ENCODE data around the gene CEP85L.
A peak's percentile ranks its signal among the peaks of the same experiment; 100 is the strongest.

Gene CEP85L

DNA sequence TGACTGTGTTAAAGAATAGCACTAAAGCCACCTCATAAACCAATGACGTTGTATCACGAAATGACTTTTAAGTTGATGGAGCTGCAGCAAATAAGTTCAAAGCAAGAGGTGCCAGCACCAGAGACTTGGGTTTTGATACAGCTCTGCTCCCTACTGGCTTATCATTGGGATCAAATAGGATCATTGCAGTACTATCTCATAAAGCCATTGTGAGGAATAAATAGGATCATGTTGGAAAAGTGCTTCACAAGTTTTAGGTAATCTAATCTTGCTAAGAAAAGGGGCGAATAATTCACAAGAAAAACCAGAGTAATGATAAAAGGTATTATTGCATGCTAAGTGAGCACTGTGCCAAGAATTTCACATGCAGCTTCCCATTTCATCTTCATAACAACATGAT, 10.4 kb upstream of the CEP85L start:
- no peaks in the 10 kb centered on the region for H3K9me3 ChIP-seq (ENCODE audit: control insufficient read depth, low read length)
- H3K27ac ChIP-seq (ENCODE audit: insufficient read depth, low read length, poor library complexity, severe bottlenecking), result no peak overlapping the region
- H3K4me3 ChIP-seq (ENCODE audit: insufficient read depth, low read depth, low read length, poor library complexity, severe bottlenecking), result no peak overlapping the region
- no peaks in the 10 kb centered on the region for H3K36me3 ChIP-seq (ENCODE audit: control insufficient read depth, insufficient read depth, low read length)
- H3K27me3 ChIP-seq (replicated peaks; ENCODE audit: control insufficient read depth, insufficient read depth, low read length, poor library complexity, severe bottlenecking), result no peaks in the 10 kb centered on the region
- peaks cover 21% of the 10 kb centered on the region for H3K4me1 ChIP-seq (ENCODE audit: control insufficient read depth, insufficient read depth, low read length, poor library complexity, severe bottlenecking)
- DNase-seq, result no peak

DNA sequence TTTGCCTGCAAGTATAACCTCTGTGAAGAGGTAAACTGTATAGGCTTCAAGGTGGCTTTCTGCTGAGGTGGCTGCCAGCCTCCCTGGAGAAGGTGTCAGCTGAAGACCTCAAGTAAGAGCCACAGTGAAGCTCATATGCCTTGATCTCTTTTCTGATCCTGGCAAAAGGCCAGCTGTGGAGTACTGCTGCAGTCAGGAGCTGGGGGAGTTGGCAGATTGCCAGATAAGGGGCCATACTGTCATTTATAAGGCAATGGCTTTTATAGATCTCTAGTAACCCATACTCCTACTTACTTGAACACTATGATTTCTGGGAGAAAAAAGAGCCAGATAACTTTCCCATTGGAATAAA, 8.8 kb upstream of the CEP85L start:
- Histone ChIP-seq H3K36me3 (ENCODE audit: control insufficient read depth, insufficient read depth, low read length) (no peaks in the 10 kb centered on the region), H3K9me3 (ENCODE audit: control insufficient read depth, low read length) (no peaks in the 10 kb centered on the region), H3K4me3 (ENCODE audit: insufficient read depth, low read depth, low read length, poor library complexity, severe bottlenecking) (no peak overlapping the region), H3K4me1 (ENCODE audit: control insufficient read depth, insufficient read depth, low read length, poor library complexity, severe bottlenecking) (peaks cover 33% of the 10 kb centered on the region), H3K27me3 (replicated peaks; ENCODE audit: control insufficient read depth, insufficient read depth, low read length, poor library complexity, severe bottlenecking) (no peaks in the 10 kb centered on the region), H3K27ac (ENCODE audit: insufficient read depth, low read length, poor library complexity, severe bottlenecking) (peak overlapping the region; percentile 26)
- DNase-seq, result peak; percentile 27 to 35 (median 28)

DNA sequence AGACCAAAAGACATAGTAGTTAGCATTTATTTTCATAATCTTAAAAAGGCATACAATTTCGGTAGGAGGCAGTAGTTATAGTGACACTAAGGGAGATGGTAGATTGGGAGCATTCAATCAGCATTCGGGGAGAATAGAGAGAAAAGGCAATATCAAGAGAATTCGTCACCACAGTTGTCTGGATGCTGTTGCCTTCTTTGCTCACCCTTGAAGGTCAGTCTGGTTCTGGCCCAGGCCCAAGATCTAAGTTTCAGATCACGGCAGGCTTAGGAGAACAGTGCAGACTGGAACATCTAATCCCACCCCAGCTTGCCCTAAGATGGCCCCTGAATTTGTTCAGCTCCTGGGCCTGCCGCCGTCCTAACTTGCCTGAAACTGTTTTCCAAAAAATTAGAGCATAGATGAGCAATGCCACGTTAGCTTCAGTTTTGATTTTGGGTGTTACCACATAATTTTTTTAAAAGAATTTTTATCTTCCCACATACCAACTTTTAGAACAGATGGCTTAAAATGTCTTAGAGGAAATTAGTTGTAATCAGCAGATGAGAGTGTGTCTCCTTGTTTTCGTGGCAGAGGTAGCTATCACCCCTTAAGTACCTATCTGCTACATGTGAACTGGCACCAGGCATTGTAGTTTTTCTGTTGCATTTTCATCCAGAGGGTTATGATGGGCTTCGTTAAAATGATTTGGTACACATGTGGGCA, 8.3 kb upstream of the CEP85L start:
- H3K4me1 ChIP-seq (ENCODE audit: control insufficient read depth, insufficient read depth, low read length, poor library complexity, severe bottlenecking), result peaks cover 33% of the 10 kb centered on the region

DNA sequence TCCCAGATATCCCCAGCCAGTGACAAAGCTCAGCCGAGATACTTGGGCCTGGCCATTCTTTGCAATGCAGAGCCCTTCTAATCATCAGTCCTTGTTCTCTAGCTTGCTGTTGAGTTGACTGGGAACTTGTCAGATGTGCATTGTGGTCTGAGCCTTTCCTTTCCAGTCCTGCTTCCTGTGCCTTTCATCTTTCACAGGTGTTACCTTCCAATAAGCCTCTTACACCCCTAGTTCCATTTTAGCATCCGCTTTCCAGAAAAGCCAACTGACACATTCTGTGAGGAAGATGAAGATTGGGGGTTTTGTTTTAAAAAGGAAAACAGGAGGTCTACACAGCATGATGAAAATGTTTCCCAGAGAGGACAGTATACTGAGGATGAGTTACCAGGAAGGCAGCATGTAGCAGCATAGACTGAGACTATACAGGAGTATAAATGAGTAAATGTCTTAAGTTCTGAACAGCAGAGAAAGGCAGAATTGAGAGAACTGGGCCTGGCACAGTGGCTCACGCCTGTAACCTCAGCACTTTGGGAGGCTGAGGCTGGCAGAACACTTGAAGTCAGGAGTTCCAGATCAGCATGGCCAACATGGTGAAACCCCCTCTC, 5.6 kb upstream of the CEP85L start:
- Histone ChIP-seq H3K4me3 (ENCODE audit: insufficient read depth, low read depth, low read length, poor library complexity, severe bottlenecking) (peak overlapping the region; percentile 21), H3K27me3 (replicated peaks; ENCODE audit: control insufficient read depth, insufficient read depth, low read length, poor library complexity, severe bottlenecking) (no peaks in the 10 kb centered on the region), H3K9me3 (ENCODE audit: control insufficient read depth, low read length) (no peaks in the 10 kb centered on the region), H3K27ac (ENCODE audit: insufficient read depth, low read length, poor library complexity, severe bottlenecking) (peak overlapping the region; percentile 46), H3K36me3 (ENCODE audit: control insufficient read depth, insufficient read depth, low read length) (no peaks in the 10 kb centered on the region), H3K4me1 (ENCODE audit: control insufficient read depth, insufficient read depth, low read length, poor library complexity, severe bottlenecking) (peaks cover 32% of the 10 kb centered on the region)
- DNase-seq, result peak in 1 of 3 donors; percentile 9

More for the DNA sequence above, 8.3 kb upstream of the CEP85L start:
- Histone ChIP-seq H3K9me3 (ENCODE audit: control insufficient read depth, low read length) (no peaks in the 10 kb centered on the region), H3K27me3 (replicated peaks; ENCODE audit: control insufficient read depth, insufficient read depth, low read length, poor library complexity, severe bottlenecking) (no peaks in the 10 kb centered on the region), H3K4me3 (ENCODE audit: insufficient read depth, low read depth, low read length, poor library complexity, severe bottlenecking) (no peak overlapping the region), H3K27ac (ENCODE audit: insufficient read depth, low read length, poor library complexity, severe bottlenecking) (peak overlapping the region; percentile 26), H3K36me3 (ENCODE audit: control insufficient read depth, insufficient read depth, low read length) (no peaks in the 10 kb centered on the region)
- DNase-seq, result no peak

DNA sequence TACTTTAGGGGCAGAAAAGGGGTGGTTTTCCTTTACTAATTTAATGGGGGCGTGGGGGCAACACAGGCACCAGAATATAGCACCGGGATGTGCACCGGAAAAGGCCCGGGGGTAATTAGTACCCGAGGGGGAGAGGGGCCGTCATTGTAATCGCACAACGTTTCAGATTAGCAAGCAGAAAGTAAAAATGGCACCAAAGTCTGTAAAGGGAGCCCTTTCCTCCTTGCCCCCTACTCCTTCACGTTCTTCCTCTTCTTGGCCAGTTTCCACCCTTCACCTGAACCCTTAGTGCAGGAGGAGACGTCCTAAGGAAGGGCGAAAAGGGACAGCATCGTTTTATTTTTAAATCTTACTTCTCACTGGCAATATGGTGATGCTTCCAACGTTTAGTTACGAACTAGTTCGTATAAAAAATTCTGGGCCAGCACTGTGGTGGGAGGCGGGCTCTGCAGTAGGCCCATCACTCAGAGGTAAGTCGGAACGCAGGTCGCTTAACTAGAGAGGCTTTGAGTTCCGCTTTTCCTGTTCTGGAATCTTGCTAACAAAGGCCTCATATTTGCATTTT, 742 bp upstream of the CEP85L start:
- peak overlapping the region; percentile 93 for H3K27ac ChIP-seq (ENCODE audit: insufficient read depth, low read length, poor library complexity, severe bottlenecking)
- H3K9me3 ChIP-seq (ENCODE audit: control insufficient read depth, low read length), result no peaks in the 10 kb centered on the region
- H3K36me3 ChIP-seq (ENCODE audit: control insufficient read depth, insufficient read depth, low read length), result no peaks in the 10 kb centered on the region
- no peaks in the 10 kb centered on the region for H3K27me3 ChIP-seq (replicated peaks; ENCODE audit: control insufficient read depth, insufficient read depth, low read length, poor library complexity, severe bottlenecking)
- peaks cover 21% of the 10 kb centered on the region for H3K4me1 ChIP-seq (ENCODE audit: control insufficient read depth, insufficient read depth, low read length, poor library complexity, severe bottlenecking)
- H3K4me3 ChIP-seq (ENCODE audit: insufficient read depth, low read depth, low read length, poor library complexity, severe bottlenecking), result peak overlapping the region; percentile 93
- no peak for DNase-seq

DNA sequence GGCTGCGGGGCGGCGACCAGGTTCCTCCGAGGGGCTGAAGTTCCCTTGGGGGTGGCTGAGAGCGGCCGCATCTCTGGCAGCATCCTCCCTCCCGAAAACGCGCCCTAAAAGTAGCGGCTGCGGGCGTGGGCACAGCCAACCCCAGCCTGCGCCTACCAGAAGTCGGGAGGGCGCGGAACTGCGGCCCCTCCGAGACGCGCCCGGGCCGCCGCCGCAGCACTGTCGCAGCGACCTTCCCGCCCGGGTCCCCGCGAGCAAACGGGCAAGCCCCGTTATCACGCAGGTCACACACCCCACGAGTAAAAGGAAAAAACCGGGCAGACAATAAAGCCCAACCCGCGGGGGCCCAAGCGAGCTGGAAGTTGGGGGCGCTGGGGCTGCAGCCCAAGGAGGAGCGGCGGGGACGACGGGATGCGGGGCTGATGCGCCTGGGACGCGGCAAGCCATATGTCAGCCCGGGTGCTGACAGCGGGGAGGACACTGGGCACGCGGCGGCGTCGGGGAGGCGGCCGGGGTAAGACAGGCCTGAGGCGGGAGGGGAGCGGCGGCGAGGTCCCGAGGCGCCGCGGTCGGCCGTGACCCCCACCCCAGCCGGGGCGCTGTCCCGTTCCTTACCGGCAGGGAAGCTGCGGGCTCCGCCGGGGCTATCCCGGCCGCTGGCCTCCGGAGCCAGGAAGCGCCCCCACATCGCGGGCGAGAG, 659 bp downstream of the CEP85L start:
- H3K4me3 ChIP-seq (ENCODE audit: insufficient read depth, low read depth, low read length, poor library complexity, severe bottlenecking), result peak overlapping the region; percentile 93
- DNase-seq, result peak; percentile 21 to 36 (median 27)
- H3K4me1 ChIP-seq (ENCODE audit: control insufficient read depth, insufficient read depth, low read length, poor library complexity, severe bottlenecking), result peaks cover 7% of the 10 kb centered on the region
- peak overlapping the region; percentile 93 for H3K27ac ChIP-seq (ENCODE audit: insufficient read depth, low read length, poor library complexity, severe bottlenecking)
- peaks cover 5% of the 10 kb centered on the region for H3K36me3 ChIP-seq (ENCODE audit: control insufficient read depth, insufficient read depth, low read length)
- H3K9me3 ChIP-seq (ENCODE audit: control insufficient read depth, low read length), result no peaks in the 10 kb centered on the region
- no peaks in the 10 kb centered on the region for H3K27me3 ChIP-seq (replicated peaks; ENCODE audit: control insufficient read depth, insufficient read depth, low read length, poor library complexity, severe bottlenecking)

DNA sequence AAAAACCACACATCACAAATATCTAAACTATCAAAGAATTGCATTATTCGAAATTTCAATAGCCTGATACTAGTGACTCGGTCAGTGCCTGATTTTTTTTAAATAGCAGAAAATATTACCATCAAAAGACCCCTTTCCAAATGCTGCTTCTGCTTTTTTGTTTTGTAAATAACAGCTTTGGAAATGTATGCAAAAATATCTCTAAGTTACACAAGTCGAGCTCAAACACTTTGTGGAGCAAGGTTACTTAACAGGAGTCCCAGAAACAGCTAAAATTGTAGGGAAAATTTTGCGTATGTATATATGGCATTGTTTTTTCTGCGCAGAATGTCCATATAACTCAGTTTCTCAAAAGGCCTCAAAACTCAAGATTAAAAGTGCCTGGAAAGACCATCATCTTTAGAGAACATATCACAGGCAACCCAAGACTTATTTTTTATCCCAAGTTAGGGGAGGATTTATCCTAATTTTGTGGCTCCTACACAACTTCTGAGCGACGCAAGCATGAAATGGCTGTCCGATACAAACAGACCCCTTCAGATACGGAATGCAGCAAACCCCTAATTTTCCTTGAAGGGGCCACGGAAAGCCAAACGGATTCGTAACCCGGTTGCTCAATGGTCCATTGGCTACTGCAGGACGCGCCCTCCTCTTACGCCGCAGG, 1.3 kb downstream of the CEP85L start:
- Histone ChIP-seq H3K9me3 (ENCODE audit: control insufficient read depth, low read length) (no peaks in the 10 kb centered on the region), H3K27me3 (replicated peaks; ENCODE audit: control insufficient read depth, insufficient read depth, low read length, poor library complexity, severe bottlenecking) (no peaks in the 10 kb centered on the region), H3K4me3 (ENCODE audit: insufficient read depth, low read depth, low read length, poor library complexity, severe bottlenecking) (peak overlapping the region; percentile 93), H3K27ac (ENCODE audit: insufficient read depth, low read length, poor library complexity, severe bottlenecking) (peak overlapping the region; percentile 93), H3K36me3 (ENCODE audit: control insufficient read depth, insufficient read depth, low read length) (peaks cover 6% of the 10 kb centered on the region), H3K4me1 (ENCODE audit: control insufficient read depth, insufficient read depth, low read length, poor library complexity, severe bottlenecking) (peaks cover 6% of the 10 kb centered on the region)
- DNase-seq, result no peak

DNA sequence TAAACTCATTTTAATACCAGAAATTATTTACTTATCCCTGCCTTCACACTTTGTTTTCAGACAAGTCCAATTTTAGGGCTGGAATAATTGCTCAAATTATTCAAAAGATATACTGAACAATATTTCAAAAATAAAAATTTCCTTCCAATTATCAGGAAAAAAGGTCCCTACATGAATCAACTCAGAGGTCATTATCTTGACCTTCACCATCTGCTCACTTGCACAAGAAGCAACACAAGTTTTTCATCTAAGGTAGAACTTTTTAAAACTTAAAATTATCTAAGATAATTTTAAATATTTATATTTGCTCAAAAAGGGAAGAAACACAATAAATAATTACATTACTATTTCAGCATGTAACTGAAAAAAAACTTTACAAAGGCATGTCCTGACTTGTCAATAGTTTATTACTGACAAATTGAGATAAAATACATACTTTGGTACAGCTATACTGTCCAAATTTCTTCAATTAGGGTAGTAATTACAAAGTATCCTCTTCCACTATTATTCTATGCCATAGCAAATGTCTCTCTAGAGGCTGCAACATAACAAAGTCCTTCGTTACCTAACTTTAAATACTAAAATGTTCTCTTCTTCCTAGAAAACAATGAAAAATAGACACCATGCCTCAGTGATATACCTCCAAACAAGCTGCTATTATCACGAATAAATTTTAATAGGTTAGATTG, 2.4 kb downstream of the CEP85L start:
- H3K4me3 ChIP-seq (ENCODE audit: insufficient read depth, low read depth, low read length, poor library complexity, severe bottlenecking), result peak overlapping the region; percentile 11
- peaks cover 6% of the 10 kb centered on the region for H3K36me3 ChIP-seq (ENCODE audit: control insufficient read depth, insufficient read depth, low read length)
- no peak overlapping the region for H3K27ac ChIP-seq (ENCODE audit: insufficient read depth, low read length, poor library complexity, severe bottlenecking)

DNA sequence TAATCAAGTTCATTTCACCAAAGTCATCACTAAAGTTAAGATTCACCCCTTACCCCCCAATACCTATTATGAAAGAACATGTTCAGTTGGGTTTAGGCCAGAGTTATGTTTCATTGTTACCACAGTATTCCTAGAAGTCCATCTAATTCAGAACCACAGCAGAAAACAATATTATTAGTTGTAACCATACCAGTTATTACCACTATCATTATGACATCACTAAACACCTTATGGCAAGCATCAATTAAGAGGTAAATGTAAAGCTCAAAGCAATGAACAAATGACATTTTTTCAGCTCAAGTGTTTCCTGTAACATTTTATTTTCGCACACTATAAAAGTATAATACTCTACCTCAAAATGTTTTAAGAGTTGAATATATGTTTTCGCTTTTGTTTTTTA, 4.4 kb downstream of the CEP85L start:
- no peak for DNase-seq
- no peaks in the 10 kb centered on the region for H3K9me3 ChIP-seq (ENCODE audit: control insufficient read depth, low read length)

More for the DNA sequence above, 2.4 kb downstream of the CEP85L start:
- Histone ChIP-seq H3K9me3 (ENCODE audit: control insufficient read depth, low read length) (no peaks in the 10 kb centered on the region), H3K27me3 (replicated peaks; ENCODE audit: control insufficient read depth, insufficient read depth, low read length, poor library complexity, severe bottlenecking) (no peaks in the 10 kb centered on the region), H3K4me1 (ENCODE audit: control insufficient read depth, insufficient read depth, low read length, poor library complexity, severe bottlenecking) (peaks cover 6% of the 10 kb centered on the region)
- no peak for DNase-seq

More for the DNA sequence above, 4.4 kb downstream of the CEP85L start:
- Histone ChIP-seq H3K4me3 (ENCODE audit: insufficient read depth, low read depth, low read length, poor library complexity, severe bottlenecking) (no peak overlapping the region), H3K4me1 (ENCODE audit: control insufficient read depth, insufficient read depth, low read length, poor library complexity, severe bottlenecking) (peaks cover 7% of the 10 kb centered on the region), H3K36me3 (ENCODE audit: control insufficient read depth, insufficient read depth, low read length) (peaks cover 6% of the 10 kb centered on the region), H3K27me3 (replicated peaks; ENCODE audit: control insufficient read depth, insufficient read depth, low read length, poor library complexity, severe bottlenecking) (no peaks in the 10 kb centered on the region), H3K27ac (ENCODE audit: insufficient read depth, low read length, poor library complexity, severe bottlenecking) (no peak overlapping the region)
